GM10847 (cell line): Measurements from ENCODE around the gene TIFAB.

Experiments used
- POLR2A ChIP-seq: IDR thresholded peaks from 2 replicates; pipeline ENCODE4 v1.6.1; 2011; ENCODE audit not compliant: insufficient read length; ENCODE audit errors: extremely low read depth

Gene TIFAB

DNA sequence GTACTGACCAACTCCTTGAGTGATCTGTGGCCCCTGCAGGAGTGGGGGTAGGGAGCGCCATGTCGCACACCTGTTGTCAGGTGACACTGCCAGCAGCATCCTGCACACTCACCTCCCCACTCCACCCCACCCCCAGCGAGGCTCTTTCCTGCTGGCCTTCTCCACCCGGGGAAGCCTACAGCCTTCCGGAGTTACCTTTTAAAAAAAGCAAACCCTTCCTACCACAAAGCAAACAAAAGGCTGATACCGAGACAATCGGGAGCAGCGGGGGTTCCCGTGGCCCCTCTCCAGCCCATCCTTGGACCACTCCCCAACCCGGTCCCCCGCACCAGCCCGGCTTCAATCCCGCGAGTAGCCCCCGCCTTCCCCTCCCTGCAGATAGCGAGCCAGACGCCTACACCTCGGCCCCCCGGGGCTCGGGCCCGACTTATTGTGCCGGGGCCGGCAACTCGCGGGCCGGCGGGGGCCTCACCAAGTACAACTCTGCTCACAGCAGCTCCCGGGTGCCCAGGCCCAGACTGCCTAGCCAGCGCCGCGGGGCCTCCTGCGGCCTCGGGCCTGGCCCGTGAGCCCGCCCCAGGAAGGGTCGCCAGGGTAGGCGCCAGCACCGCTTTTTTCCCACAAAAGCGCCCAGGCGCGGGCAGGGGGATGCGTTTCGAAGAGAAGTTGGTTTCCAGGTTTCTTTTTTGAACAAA is 53.8 kb downstream of the TIFAB start:
- TF ChIP-seq POLR2A, result no peak
